MCF 10A (cell line): ENCODE results near the gene ABR. TPM values are rescaled to one million over a fixed set of nuclear protein-coding genes. Genes with fewer than 3 reads are reported as not detected.

Source experiments
- BruUV-seq: library from RNA; stranded (reverse); fragments of 400-500 nt; replicated peaks from 2 replicates; lab custom pipeline; 2021; lab: Mats Ljungman, UMichigan
- CTCF ChIA-PET: fragments of 300-600 bp; sonication (Branson Sonifier 250); formaldehyde crosslinking; extraction: SDS; loops from one replicate; lab custom pipeline; 2021; ENCODE audit warnings: antibody characterized with exemption, inconsistent platforms; lab: Yijun Ruan, JAX
- POLR2A ChIA-PET: fragments of 300-600, 350-650 bp; sonication (Branson Sonifier 250); formaldehyde crosslinking; extraction: SDS; loops from one replicate; lab custom pipeline; 2020; ENCODE audit warnings: antibody characterized with exemption, inconsistent platforms; lab: Yijun Ruan, JAX
- DNase-seq: peaks from one replicate; pipeline ENCODE4 v3.0.0-alpha.2; 2018; ENCODE audit not compliant: unreplicated experiment
- H3K27ac Mint-ChIP-seq: one replicate; pipeline ENCODE4 v1.8.0; 2022; ENCODE audit warnings: mild to moderate bottlenecking, low read depth, mixed read lengths; ENCODE audit not compliant: unreplicated experiment
- H3K27me3 Mint-ChIP-seq: one replicate; pipeline ENCODE4 v1.8.0; 2022; ENCODE audit warnings: mixed read lengths; ENCODE audit not compliant: insufficient read depth, unreplicated experiment
- H3K36me3 Mint-ChIP-seq: one replicate; pipeline ENCODE4 v1.8.0; 2022; ENCODE audit warnings: mild to moderate bottlenecking, moderate library complexity, mixed read lengths; ENCODE audit not compliant: insufficient read depth, unreplicated experiment
- H3K4me1 Mint-ChIP-seq: one replicate; pipeline ENCODE4 v1.8.0; 2022; ENCODE audit warnings: mixed read lengths; ENCODE audit not compliant: insufficient read depth, unreplicated experiment
- H3K4me3 Mint-ChIP-seq: one replicate; pipeline ENCODE4 v1.8.0; 2022; ENCODE audit warnings: mild to moderate bottlenecking, moderate library complexity, mixed read lengths; ENCODE audit not compliant: unreplicated experiment
- H3K9me3 Mint-ChIP-seq: one replicate; pipeline ENCODE4 v1.8.0; 2022; ENCODE audit warnings: mixed read lengths; ENCODE audit not compliant: unreplicated experiment
- intact Hi-C: fragments of 100-400 bp; cut with micrococcal nuclease; formaldehyde crosslinking; loops from 2 replicates; pipeline ENCODE4 v1.14.1; 2022
- total RNA-seq: library from RNA; stranded (reverse); gene quantifications from 2 replicates; pipeline ENCODE4 v1.2.3, GENCODE V29; 2022
- TF ChIP-seq, protein P1 (sequence below): fragments of 200-600 bp; IDR thresholded peaks from one replicate; pipeline ENCODE4 v1.8.0; 2022; ENCODE audit warnings: antibody characterized with exemption, mild to moderate bottlenecking; ENCODE audit not compliant: unreplicated experiment

ABR gene
- total RNA-seq, 1 experiment from 2014 or later: 44.7 TPM

DNA sequence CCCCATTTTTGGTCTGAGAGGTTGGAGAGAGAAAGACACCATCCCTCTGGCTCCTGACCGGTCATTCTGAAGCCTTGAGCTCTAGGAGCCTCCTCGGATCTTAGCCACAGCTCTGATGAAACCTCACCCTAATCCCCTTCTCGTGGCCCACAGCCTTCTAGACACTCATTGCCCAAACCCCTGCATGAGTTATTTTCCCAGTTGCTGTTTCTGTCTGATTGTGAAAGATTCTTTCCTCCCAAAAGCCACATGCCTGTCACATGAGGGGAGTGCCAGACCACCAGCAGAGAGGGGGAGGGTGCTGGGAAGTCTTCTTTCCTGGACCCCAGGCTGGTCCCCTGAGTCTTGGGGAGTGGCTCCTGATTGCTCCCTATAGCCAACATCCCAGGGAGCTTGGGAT is 17.6 kb upstream of the ABR start:
- H3K27ac Mint-ChIP-seq: no peak overlapping the region
- H3K9me3 Mint-ChIP-seq: no peaks in the 10 kb centered on the region
- no peaks in the 10 kb centered on the region for H3K27me3 Mint-ChIP-seq
- TF ChIP-seq, protein P1, sequence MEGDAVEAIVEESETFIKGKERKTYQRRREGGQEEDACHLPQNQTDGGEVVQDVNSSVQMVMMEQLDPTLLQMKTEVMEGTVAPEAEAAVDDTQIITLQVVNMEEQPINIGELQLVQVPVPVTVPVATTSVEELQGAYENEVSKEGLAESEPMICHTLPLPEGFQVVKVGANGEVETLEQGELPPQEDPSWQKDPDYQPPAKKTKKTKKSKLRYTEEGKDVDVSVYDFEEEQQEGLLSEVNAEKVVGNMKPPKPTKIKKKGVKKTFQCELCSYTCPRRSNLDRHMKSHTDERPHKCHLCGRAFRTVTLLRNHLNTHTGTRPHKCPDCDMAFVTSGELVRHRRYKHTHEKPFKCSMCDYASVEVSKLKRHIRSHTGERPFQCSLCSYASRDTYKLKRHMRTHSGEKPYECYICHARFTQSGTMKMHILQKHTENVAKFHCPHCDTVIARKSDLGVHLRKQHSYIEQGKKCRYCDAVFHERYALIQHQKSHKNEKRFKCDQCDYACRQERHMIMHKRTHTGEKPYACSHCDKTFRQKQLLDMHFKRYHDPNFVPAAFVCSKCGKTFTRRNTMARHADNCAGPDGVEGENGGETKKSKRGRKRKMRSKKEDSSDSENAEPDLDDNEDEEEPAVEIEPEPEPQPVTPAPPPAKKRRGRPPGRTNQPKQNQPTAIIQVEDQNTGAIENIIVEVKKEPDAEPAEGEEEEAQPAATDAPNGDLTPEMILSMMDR: no peak
- DNase-seq: no peak
- intact Hi-C loops: no loop called here
- POLR2A ChIA-PET: interaction anchor here (0.6 kb wide), 2 partner anchors 11 to 55 kb away, joined by 4 to 6 read pairs; no protein-coding TSS in a partner anchor
- H3K4me1 Mint-ChIP-seq: no peaks in the 10 kb centered on the region
- BruUV-seq: no TSS peak
- CTCF ChIA-PET: interaction anchor here (1.1 to 6.7 kb wide), 2 partner anchors 10 to 139 kb away, joined by 4 to 41 read pairs; no protein-coding TSS in a partner anchor
- H3K4me3 Mint-ChIP-seq: no peak overlapping the region
- H3K36me3 Mint-ChIP-seq: no peaks in the 10 kb centered on the region

DNA sequence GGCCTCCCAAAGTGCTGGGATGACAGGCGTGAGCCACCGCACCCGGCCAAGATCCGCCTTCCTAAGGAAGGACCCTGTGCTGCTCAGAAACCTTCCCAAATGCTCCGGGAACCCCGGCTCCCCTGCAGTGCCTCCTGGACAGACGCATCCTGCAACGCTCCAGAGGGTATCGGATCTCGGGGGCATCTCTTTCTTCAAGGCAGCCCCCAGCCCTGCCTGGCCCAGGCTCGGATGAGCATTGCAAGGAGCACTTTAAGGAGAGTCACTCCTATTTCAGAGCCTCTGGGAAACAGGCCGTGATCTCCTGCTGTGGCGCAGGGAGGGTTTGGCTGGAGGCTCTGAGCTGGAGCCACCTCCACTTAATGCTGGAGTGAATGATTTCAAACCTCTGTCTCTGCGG is 17.2 kb upstream of the ABR start:
- H3K27ac Mint-ChIP-seq: no peak overlapping the region
- no peak for DNase-seq
- H3K36me3 Mint-ChIP-seq: no peaks in the 10 kb centered on the region
- CTCF ChIA-PET: interaction anchor here (6.7 kb wide), 1 partner anchor 9 kb away, joined by 41 read pairs; no protein-coding TSS in a partner anchor
- no peak overlapping the region for H3K4me3 Mint-ChIP-seq
- POLR2A ChIA-PET: no interaction called here
- no peaks in the 10 kb centered on the region for H3K27me3 Mint-ChIP-seq
- H3K9me3 Mint-ChIP-seq: no peaks in the 10 kb centered on the region
- no TSS peak for BruUV-seq
- intact Hi-C loops: no loop called here
- TF ChIP-seq, protein P1: no peak
- no peaks in the 10 kb centered on the region for H3K4me1 Mint-ChIP-seq

- CTCF ChIA-PET: interaction anchor here (1.7 to 2.5 kb wide), 2 partner anchors 71 to 135 kb away, joined by 4 to 7 read pairs; no protein-coding TSS in a partner anchor
- H3K4me3 Mint-ChIP-seq: no peak overlapping the region
- peaks cover 18% of the 10 kb centered on the region for H3K27me3 Mint-ChIP-seq
- TF ChIP-seq, protein P1: no peak
- H3K4me1 Mint-ChIP-seq: peaks cover 21% of the 10 kb centered on the region
- H3K9me3 Mint-ChIP-seq: no peaks in the 10 kb centered on the region
- intact Hi-C loops: no loop called here
- POLR2A ChIA-PET: no interaction called here
- no peak for DNase-seq
- BruUV-seq: no TSS peak
- H3K27ac Mint-ChIP-seq: no peak overlapping the region
- H3K36me3 Mint-ChIP-seq: no peaks in the 10 kb centered on the region
Measured at GRCh38 chr17:1192911-1193699, 13.3 kb upstream of the ABR start.

DNA sequence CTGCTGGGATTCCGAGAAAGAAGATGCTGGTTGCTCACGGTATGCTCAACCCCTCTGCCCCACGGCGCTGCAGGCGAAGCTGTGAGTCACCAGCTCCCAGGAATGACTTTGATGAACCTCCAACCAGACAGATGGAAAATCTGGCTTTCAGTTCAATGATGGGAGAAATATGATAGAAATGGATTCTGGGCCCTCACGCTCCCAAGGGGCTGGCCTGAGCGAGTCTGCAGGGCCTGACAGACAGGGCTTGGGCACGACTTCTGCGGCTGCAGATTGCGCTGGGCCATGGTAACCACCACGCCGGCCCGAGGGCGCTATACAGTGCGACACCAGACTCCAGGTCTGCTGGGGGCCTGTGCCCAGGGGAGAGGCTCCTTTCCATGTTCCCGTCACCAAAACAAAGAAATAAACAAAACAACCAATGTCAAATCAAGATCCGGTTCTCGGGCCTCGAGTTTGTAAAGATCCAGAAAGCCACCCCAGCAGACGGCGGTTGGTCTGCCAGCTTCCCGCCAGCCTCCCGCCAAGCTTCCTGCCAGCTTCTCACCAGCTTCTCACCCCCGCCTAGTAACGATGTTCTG is 11.1 kb upstream of the ABR start:
- POLR2A ChIA-PET: interaction anchor here (0.7 kb wide), 1 partner anchor 135 kb away, joined by 3 read pairs; no protein-coding TSS in a partner anchor
- Mint-ChIP-seq H3K4me1 (peaks cover 25% of the 10 kb centered on the region), H3K27me3 (peaks cover 18% of the 10 kb centered on the region), H3K27ac (no peak overlapping the region), H3K4me3 (no peak overlapping the region), H3K9me3 (no peaks in the 10 kb centered on the region), H3K36me3 (no peaks in the 10 kb centered on the region)
- DNase-seq: peak; percentile 70
- CTCF ChIA-PET: interaction anchor here (0.6 to 1.9 kb wide), 2 partner anchors 53 to 69 kb away, joined by 3 to 11 read pairs; no protein-coding TSS in a partner anchor
- no TSS peak for BruUV-seq
- TF ChIP-seq, protein P1: no peak
- intact Hi-C loops: no loop called here
